Kidney (tissue), 14 donors: ENCODE data around the gene ZBTB47. TPM values are rescaled to one million over a fixed set of nuclear protein-coding genes. Genes with fewer than 3 reads are reported as not detected.

Experiments
- DNase-seq, 5 donors: peaks; one replicate each; pipeline ENCODE4 v3.0.0-alpha.2; 2013 to 2020
- FAIRE-seq: peaks from 2 replicates; lab custom pipeline; 2012; peaks lifted over from hg19 to GRCh38; lab: Jason Lieb, UNC
- H3K27ac ChIP-seq, 2 donors: one replicate each; pipeline ENCODE4 v1.7.0; 2013; ENCODE audit warnings: low read depth in 2 of 2, low read length in 2 of 2, inconsistent platforms in 1 of 2
- H3K27me3 ChIP-seq: one replicate; pipeline ENCODE4 v1.7.1; 2013; ENCODE audit warnings: low read length, inconsistent platforms; ENCODE audit not compliant: control insufficient read depth, insufficient read depth
- H3K36me3 ChIP-seq, 3 donors: one replicate each; pipeline versions ENCODE4 v1.7.0 to v1.7.1; 2013; ENCODE audit warnings: low read length in 3 of 3, control low read depth in 1 of 3, inconsistent platforms in 1 of 3; ENCODE audit not compliant: insufficient read depth in 3 of 3, control insufficient read depth in 2 of 3
- H3K4me1 ChIP-seq, 3 donors: one replicate each; pipeline versions ENCODE4 v1.7.0 to v1.7.1; 2013; ENCODE audit warnings: low read length in 3 of 3, inconsistent platforms in 1 of 3, low read depth in 1 of 3; ENCODE audit not compliant: control insufficient read depth in 2 of 3, insufficient read depth in 2 of 3
- H3K4me3 ChIP-seq, 3 donors: one replicate each; pipeline versions ENCODE4 v1.7.0 to v1.8.1; 2013; ENCODE audit warnings: low read length in 3 of 3, control low read depth in 1 of 3, inconsistent platforms in 1 of 3
- H3K9ac ChIP-seq, 3 donors: one replicate each; pipeline versions ENCODE4 v1.7.0 to v1.7.1; 2013; ENCODE audit warnings: low read length in 3 of 3, control low read depth in 1 of 3, inconsistent platforms in 1 of 3
- H3K9me3 ChIP-seq, 3 donors: one replicate each; pipeline versions ENCODE4 v1.7.0 to v1.7.1; 2013; ENCODE audit warnings: low read length in 3 of 3, control low read depth in 1 of 3, inconsistent platforms in 1 of 3; ENCODE audit not compliant: control insufficient read depth in 2 of 3, insufficient read depth in 1 of 3
- CTCF ChIP-seq: IDR thresholded peaks from 3 replicates; pipeline ENCODE4 v1.5.1; 2012; ENCODE audit warnings: mild to moderate bottlenecking, moderate library complexity, borderline replicate concordance; ENCODE audit not compliant: insufficient read depth; ENCODE audit errors: extremely low read depth
- intact Hi-C: fragments of 100-400 bp; cut with DNase I; formaldehyde crosslinking; loops from one replicate; pipeline ENCODE4 v1.11.1; 2022
- polyA plus RNA-seq: library from polyadenylated mRNA; stranded (reverse); fragments of 350-450 nt; fragmentation: Illumina TruSeq; extraction: RNeasy Lipid Tissue Mini Kit (QIAGEN cat#74804); gene quantifications from one replicate; pipeline ENCODE4 v1.2.3, GENCODE V29; 2014; ENCODE audit warnings: low read depth, low replicate concordance; ENCODE audit not compliant: insufficient read depth
- total RNA-seq: library from RNA; stranded (reverse); fragmentation: NEBNext Ultra II Directional; extraction: Animal tissue kit (Norgen Biotek cat#: 25700); gene quantifications from one replicate; pipeline ENCODE4 v1.2.1, GENCODE V29; 2021
- donor health status: control.
- donor health status: control.
- donor health status: control.
- donor health status: control.
- donor health status: control.
- donor health status: DM: yes; HTN: yes; CAD: no.
- donor health status: Normal renal cell carcinoma (clear cell type).

Gene ZBTB47
- total and polyA plus RNA-seq, 2 donors from 2014 or later = 7.8 to 26.6 TPM

- H3K27me3 ChIP-seq = no peaks in the 10 kb centered on the region
- no peaks in the 10 kb centered on the region for H3K36me3 ChIP-seq
- FAIRE-seq (no peak), DNase-seq (no peak)
- H3K27ac ChIP-seq = no peak overlapping the region
- H3K9me3 ChIP-seq = no peaks in the 10 kb centered on the region
- no peak overlapping the region for H3K9ac ChIP-seq
- H3K4me3 ChIP-seq = no peak overlapping the region
- no peaks in the 10 kb centered on the region for H3K4me1 ChIP-seq
- intact Hi-C loops = no loop called here
- TF ChIP-seq CTCF = no peak
Measured at GRCh38 chr3:42692667-42693529, 39.4 kb downstream of the ZBTB47 start.

DNA sequence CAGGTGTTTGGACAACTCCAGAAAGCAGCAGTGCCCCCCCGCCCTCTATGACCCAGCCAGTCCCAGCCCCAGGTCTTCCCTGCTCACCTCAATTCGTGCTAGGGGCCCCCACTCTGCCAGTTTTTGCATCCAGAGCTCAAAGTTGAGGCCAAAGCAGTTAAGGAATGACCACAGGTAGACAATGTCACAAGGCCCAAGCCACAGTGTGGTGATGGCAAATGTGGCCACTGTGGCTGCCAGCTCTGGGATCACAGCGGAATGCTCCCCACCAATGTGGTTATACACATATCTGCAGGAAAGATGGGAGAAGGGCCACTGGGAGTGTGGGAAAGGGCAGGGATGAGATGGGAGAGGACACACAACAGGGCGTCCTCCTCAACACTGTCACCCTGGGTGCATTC is 40.0 kb downstream of the ZBTB47 start:
- no peak for FAIRE-seq
- no peak overlapping the region for H3K9ac ChIP-seq
- no peak for DNase-seq

DNA sequence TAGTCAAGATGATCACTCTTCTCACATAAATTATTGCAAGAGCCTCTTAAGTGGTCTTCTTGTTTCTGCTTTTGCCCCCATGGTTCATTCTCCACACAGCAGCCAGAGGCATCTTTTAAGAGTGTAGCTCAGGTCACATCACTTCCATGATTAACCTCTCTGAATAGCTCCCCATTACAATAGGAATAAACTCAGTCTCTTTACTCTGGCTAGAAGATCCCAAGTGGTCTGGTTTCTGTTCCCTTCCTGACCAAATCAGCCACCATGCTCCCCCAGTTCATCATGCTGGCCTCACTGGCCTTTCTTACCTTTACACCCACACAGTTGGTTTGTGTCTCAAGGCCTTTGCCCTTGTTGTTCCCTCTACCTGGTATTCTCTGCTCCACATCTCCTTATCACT is 40.9 kb downstream of the ZBTB47 start:
- Histone ChIP-seq H3K27ac (no peak overlapping the region), H3K27me3 (no peaks in the 10 kb centered on the region), H3K9ac (no peak overlapping the region), H3K9me3 (no peaks in the 10 kb centered on the region), H3K4me1 (no peaks in the 10 kb centered on the region), H3K4me3 (no peak overlapping the region), H3K36me3 (no peaks in the 10 kb centered on the region)
- no peak for TF ChIP-seq CTCF
- FAIRE-seq (no peak), DNase-seq (no peak)
- intact Hi-C loops = no loop called here

More for the DNA sequence above, 40.0 kb downstream of the ZBTB47 start:
- Histone ChIP-seq H3K4me3 (no peak overlapping the region), H3K27ac (no peak overlapping the region), H3K9me3 (no peaks in the 10 kb centered on the region), H3K27me3 (no peaks in the 10 kb centered on the region), H3K4me1 (no peaks in the 10 kb centered on the region), H3K36me3 (no peaks in the 10 kb centered on the region)
- intact Hi-C loops = no loop called here
- no peak for TF ChIP-seq CTCF
